Mucosa of descending colon (tissue), 3 donors: ENCODE results near the gene ST6GAL1. TPM values are rescaled to one million over a fixed set of nuclear protein-coding genes. Genes with fewer than 3 reads are reported as not detected.
"Not testable (repeated sequence)": the region's sequence is repeated elsewhere in the genome, so short reads cannot be mapped to it uniquely, and the experiment has no call there.

Experiments used
- ATAC-seq: fragments of 200-7000 bp; cut with Tn5 transposase; one replicate; pipeline ENCODE4 v1.9.1; 2020; ENCODE audit warnings: mild to moderate bottlenecking, moderate library complexity
- DNase-seq, 3 donors: peaks; one replicate each; pipeline ENCODE4 v3.0.0-alpha.2; 2020
- H3K36me3 ChIP-seq: fragments of 200-600 bp; one replicate; pipeline ENCODE4 v1.8.0; 2021; ENCODE audit warnings: low read depth, mild to moderate bottlenecking
- H3K4me1 ChIP-seq: fragments of 200-600 bp; one replicate; pipeline ENCODE4 v1.8.0; 2021; ENCODE audit warnings: low read depth, mild to moderate bottlenecking
- H3K4me3 ChIP-seq: fragments of 200-600 bp; one replicate; pipeline ENCODE4 v1.8.0; 2021; ENCODE audit warnings: mild to moderate bottlenecking
- H3K9me3 ChIP-seq: fragments of 200-600 bp; one replicate; pipeline ENCODE4 v1.8.0; 2021; ENCODE audit warnings: mild to moderate bottlenecking
- intact Hi-C, 2 donors: fragments of 100-400 bp; cut with DNase I in 1 of 2; cut with micrococcal nuclease in 1 of 2; formaldehyde crosslinking; loops; one replicate each; pipeline versions ENCODE4 v1.11.0 to v1.11.1; 2022; cut with DNase I, micrococcal nuclease
- total RNA-seq, 3 donors: library from RNA; stranded (reverse); fragmentation: NEBNext Ultra II Directional in 2 of 3; extraction: Animal tissue kit (Norgen Biotek cat#: 25700) in 2 of 3; gene quantifications; one replicate each; pipeline versions ENCODE4 v1.2.1 to v1.2.4, GENCODE V29; 2021 to 2023
- TF ChIP-seq, protein P1 (sequence below): fragments of 200-600 bp; IDR thresholded peaks from one replicate; pipeline ENCODE4 v1.8.0; 2022; ENCODE audit warnings: antibody characterized with exemption, mild to moderate bottlenecking
- donor health status: DM: no; HTN: no; CAD: no; lungs with moderate emphysema.
- donor health status: DM: no; HTN: no; CAD: no.
- donor health status: DM: no; HTN: yes; CAD: no.

ST6GAL1 gene
- total RNA-seq, 3 donors from 2014 or later, result 23.5 to 58.9 (median 53.6) TPM

DNA sequence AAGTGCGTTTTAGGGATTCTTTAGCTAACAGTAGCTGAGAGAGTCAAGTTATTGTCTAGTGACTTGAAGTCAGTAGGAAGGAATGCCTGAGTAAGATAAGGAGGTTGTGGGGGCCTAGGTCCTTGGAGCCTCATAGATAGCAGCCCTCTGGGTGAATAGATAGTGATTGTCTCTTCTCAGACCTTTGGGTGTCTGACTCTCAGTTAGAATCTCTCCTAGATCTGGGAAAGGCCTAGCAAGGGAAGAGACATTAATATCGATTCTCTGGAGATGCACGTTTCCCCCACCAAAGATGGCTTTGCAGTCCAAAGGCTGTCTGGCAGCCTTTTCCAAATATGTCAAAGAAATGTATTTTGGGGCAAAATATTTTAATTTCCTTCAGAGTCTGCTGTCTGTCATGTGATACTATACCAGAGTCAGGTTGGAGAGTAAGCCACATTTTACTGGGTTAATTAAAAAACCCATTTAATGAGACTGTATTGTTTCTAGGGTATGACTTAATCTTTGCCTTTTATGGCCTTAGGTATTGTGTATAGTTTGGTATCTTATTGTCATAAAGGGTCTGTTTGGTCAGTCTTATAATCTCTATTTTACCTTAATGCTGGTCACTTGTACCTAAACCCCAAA lies 92.2 kb downstream of the ST6GAL1 start:
- H3K4me1 ChIP-seq, result no peaks in the 10 kb centered on the region
- intact Hi-C loops, result no loop called here
- no peaks in the 10 kb centered on the region for H3K36me3 ChIP-seq
- H3K4me3 ChIP-seq, result no peak overlapping the region
- TF ChIP-seq, protein P1, sequence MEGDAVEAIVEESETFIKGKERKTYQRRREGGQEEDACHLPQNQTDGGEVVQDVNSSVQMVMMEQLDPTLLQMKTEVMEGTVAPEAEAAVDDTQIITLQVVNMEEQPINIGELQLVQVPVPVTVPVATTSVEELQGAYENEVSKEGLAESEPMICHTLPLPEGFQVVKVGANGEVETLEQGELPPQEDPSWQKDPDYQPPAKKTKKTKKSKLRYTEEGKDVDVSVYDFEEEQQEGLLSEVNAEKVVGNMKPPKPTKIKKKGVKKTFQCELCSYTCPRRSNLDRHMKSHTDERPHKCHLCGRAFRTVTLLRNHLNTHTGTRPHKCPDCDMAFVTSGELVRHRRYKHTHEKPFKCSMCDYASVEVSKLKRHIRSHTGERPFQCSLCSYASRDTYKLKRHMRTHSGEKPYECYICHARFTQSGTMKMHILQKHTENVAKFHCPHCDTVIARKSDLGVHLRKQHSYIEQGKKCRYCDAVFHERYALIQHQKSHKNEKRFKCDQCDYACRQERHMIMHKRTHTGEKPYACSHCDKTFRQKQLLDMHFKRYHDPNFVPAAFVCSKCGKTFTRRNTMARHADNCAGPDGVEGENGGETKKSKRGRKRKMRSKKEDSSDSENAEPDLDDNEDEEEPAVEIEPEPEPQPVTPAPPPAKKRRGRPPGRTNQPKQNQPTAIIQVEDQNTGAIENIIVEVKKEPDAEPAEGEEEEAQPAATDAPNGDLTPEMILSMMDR, result no peak
- no peak for ATAC-seq
- no peak for DNase-seq
- no peaks in the 10 kb centered on the region for H3K9me3 ChIP-seq

DNA sequence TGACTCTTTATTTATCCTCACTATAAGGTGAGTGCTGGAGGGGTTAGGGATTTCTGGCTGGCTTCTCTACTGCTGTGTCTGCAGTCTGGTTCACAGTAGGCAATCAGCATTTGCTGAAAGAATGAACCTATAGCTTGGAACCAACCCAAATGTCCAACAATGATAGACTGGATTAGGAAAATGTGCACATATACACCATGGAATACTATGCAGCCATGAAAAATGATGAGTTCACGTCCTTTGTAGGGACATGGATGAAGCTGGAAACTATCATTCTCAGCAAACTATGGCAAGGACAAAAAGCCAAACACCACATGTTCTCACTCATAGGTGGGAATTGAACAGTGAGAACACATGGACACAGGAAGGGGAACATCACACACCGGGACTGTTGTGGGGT lies 93.0 kb downstream of the ST6GAL1 start:
- H3K36me3 ChIP-seq, intact Hi-C loops, H3K4me1 ChIP-seq, H3K4me3 ChIP-seq, ATAC-seq, H3K9me3 ChIP-seq, DNase-seq: not testable (repeated sequence)

DNA sequence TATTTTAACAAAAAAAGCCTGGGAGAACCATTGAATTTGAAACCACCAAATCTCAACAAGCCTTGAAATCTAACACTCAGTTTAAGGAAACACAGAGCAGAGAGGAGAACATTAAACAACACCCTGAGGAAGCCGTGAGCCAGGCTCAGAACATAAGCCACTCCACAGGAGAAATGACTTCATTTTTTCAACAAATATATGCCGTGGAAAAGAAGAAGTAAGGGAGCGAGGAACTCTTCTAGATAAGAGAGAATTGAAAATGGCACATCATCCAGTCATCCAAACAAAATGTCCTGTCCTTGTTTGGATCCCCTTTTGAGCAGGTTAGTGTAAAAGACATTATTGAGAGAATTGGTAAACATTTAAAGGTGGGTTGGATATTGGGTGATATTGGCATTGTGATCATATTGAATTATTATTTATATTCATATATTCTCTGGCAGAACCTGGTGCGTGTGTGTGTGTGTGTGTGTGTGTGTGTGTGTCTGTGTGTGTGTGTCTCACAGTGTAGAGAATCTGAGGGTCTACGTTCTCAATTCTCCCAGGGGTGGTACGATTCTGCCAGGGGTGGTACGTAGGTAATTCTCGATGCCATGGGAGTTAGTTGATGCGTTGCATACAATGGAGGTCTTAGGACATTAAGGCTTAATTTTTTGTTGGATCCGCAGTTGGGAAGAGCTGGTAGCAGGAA lies 94.4 kb downstream of the ST6GAL1 start:
- Histone ChIP-seq H3K4me1 (no peaks in the 10 kb centered on the region), H3K4me3 (no peak overlapping the region), H3K9me3 (no peaks in the 10 kb centered on the region), H3K36me3 (no peaks in the 10 kb centered on the region)
- DNase-seq (no peak), ATAC-seq (no peak)
- TF ChIP-seq, protein P1, result no peak
- intact Hi-C loops, result no loop called here

DNA sequence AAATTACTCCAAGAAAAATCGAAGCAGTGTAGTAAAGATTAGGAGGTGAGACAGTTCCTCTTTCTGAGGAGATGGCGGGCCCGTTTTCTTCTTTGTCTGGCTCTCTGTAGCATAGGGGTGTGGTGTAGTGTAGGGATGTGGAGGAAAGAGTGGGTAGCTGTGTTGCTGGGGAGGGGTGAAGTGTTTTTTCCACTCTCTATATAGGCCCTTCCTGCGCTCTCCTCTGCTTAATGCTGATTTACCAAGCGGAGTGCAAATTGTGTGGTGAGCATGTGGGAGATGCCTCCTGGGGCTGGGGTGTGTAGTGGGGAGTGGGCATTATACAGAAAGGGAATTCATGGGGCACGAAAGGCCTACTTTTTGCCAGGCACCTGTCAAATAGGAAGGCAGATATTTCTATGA lies 94.9 kb downstream of the ST6GAL1 start:
- TF ChIP-seq, protein P1, result no peak
- no peaks in the 10 kb centered on the region for H3K36me3 ChIP-seq
- no peaks in the 10 kb centered on the region for H3K9me3 ChIP-seq
- ATAC-seq (peak; percentile 75), DNase-seq (no peak)
- intact Hi-C loops, result no loop called here
- no peak overlapping the region for H3K4me3 ChIP-seq
- H3K4me1 ChIP-seq, result no peaks in the 10 kb centered on the region

DNA sequence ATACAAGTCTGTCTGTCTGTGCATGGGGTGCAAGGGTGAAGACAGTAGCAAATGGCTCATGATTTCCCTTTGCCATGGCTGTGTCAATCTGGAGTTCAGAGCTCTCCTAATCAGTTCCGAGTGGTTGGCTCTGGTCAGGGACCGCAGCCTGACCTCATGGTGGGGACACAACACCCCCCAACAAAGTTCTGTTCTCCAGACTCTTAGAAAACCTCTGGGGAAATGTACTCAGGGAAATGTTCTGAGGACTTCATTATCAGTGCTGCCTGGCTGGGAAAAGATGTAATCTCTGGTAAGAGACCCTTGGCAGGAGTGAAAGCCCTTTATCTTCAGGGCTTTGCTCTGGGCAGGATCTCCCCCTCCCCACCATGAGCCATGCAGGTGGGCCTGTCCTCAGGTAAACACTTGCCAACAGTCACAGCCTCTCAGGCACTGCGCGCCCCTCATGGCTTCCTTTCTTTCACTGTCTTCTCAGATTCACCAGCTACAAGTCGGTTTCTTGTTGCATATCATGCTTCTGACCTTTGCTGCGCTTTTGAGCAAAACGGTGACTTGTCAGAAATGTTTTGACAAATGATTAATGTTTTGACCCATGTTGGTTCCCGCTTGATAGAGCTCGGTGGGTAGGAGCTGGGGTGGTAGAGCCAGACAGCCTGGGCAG lies 95.5 kb downstream of the ST6GAL1 start:
- TF ChIP-seq, protein P1, result no peak
- H3K9me3 ChIP-seq, result no peaks in the 10 kb centered on the region
- ATAC-seq (peak; percentile 28), DNase-seq (no peak)
- intact Hi-C loops, result no loop called here
- H3K4me1 ChIP-seq, result no peaks in the 10 kb centered on the region
- no peaks in the 10 kb centered on the region for H3K36me3 ChIP-seq
- no peak overlapping the region for H3K4me3 ChIP-seq

DNA sequence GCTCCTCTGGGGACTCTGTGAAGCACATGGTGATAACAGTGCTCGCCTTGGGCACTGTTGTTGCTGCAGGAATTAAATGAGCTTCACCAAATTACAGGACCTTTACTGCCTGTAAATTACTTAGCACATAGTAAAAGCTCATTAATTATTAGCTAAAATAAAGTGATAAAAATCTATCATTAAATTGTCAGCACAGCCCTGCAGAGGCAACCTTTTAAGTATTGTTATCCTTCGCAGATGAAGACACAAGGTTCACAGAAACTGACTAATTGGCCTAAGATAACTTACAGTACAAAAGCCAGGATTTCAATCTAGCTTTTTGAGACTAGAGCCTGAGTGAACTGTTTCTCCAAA lies 96.0 kb downstream of the ST6GAL1 start:
- Histone ChIP-seq H3K36me3 (no peaks in the 10 kb centered on the region), H3K9me3 (no peaks in the 10 kb centered on the region), H3K4me3 (no peak overlapping the region), H3K4me1 (no peaks in the 10 kb centered on the region)
- ATAC-seq (no peak), DNase-seq (no peak)
- intact Hi-C loops, result no loop called here
- TF ChIP-seq, protein P1, result no peak
